Heart right ventricle (tissue), 16 donors: ENCODE data around the gene ASB10. TPM values are rescaled to one million over a fixed set of nuclear protein-coding genes. Genes with fewer than 3 reads are reported as not detected.

Experiments
- ATAC-seq, 8 donors: fragments of 200-7000 bp; cut with Tn5 transposase; one replicate each; pipeline ENCODE4 v1.9.1; 2020; ENCODE audit warnings: mild to moderate bottlenecking in 8 of 8, moderate library complexity in 8 of 8, moderate number of reproducible peaks in 1 of 8
- DNase-seq, 2 donors: peaks; one replicate each; pipeline ENCODE4 v3.0.0-alpha.2; 2020
- H3K27ac ChIP-seq, 10 donors: fragments of 200-600 bp; sonication (generic) in 2 of 10; one replicate each; pipeline versions ENCODE4 v1.5.0 to v1.8.0; 2020 to 2022; ENCODE audit warnings: mild to moderate bottlenecking in 3 of 10
- H3K27me3 ChIP-seq, 7 donors: fragments of 200-600 bp; one replicate each; pipeline ENCODE4 v1.8.0; 2021 to 2022; ENCODE audit warnings: mild to moderate bottlenecking in 2 of 7
- H3K36me3 ChIP-seq, 9 donors: fragments of 200-600 bp; sonication (generic) in 1 of 9; one replicate each; pipeline versions ENCODE4 v1.5.0 to v1.8.0; 2020 to 2022; ENCODE audit warnings: mild to moderate bottlenecking in 2 of 9
- H3K4me1 ChIP-seq, 9 donors: fragments of 200-600 bp; sonication (generic) in 1 of 9; one replicate each; pipeline versions ENCODE4 v1.5.0 to v1.8.0; 2020 to 2022; ENCODE audit warnings: mild to moderate bottlenecking in 4 of 9
- H3K4me3 ChIP-seq, 10 donors: fragments of 200-600 bp; sonication (generic) in 2 of 10; one replicate each; pipeline versions ENCODE4 v1.5.0 to v1.8.0; 2020 to 2022; ENCODE audit warnings: mild to moderate bottlenecking in 7 of 10, moderate library complexity in 2 of 10
- H3K9me3 ChIP-seq, 11 donors: fragments of 200-600 bp in 10 of 11; sonication (generic) in 2 of 11; one replicate each; pipeline versions ENCODE4 v1.5.0 to v1.8.0; 2013 to 2022; ENCODE audit warnings: mild to moderate bottlenecking in 2 of 11, control low read depth in 1 of 11, moderate library complexity in 1 of 11
- CTCF ChIP-seq, 9 donors: fragments of 200-600 bp; sonication (generic) in 2 of 9; IDR thresholded peaks; one replicate each; pipeline versions ENCODE4 v1.5.0 to v1.8.0; 2021 to 2022; ENCODE audit warnings: antibody characterized with exemption in 9 of 9, mild to moderate bottlenecking in 5 of 9, moderate library complexity in 1 of 9
- WGBS, 2 donors: extraction: QIAGEN DNeasy Blood & Tissue Kit; methylation state at CpG; one replicate each; pipeline ENCODE4 v1.1.7; 2013; ENCODE audit warnings: inconsistent platforms in 1 of 2; 5-methylcytosine and 5-hydroxymethylcytosine counted together
- intact Hi-C, 10 donors: fragments of 100-400 bp; cut with DNase I; formaldehyde crosslinking; loops; one replicate each; pipeline versions ENCODE4 v1.11.1 to v1.14.2; 2022
- polyA plus RNA-seq, 2 donors: library from polyadenylated mRNA; stranded (reverse); fragments of 200-250 nt; gene quantifications; one replicate each; pipeline ENCODE4 v1.2.3, GENCODE V29; 2013
- total RNA-seq, 10 donors: library from RNA; stranded (reverse); fragmentation: NEBNext Ultra II Directional in 3 of 10; extraction: Animal tissue kit (Norgen Biotek cat#: 25700) in 3 of 10; gene quantifications; one replicate each; pipeline versions ENCODE4 v1.2.1 to v1.2.4, GENCODE V29; 2021 to 2023
- donor health status: Arrhythmogenic right ventricular cardiomyopathy.
- donor health status: ischemic (EF 13 %, LVEDD 7.1; RV severe dilation, severe dysfunction).
- donor health status: healthy with polysubstance abuse.
- donor health status: DM: no; HTN: yes; CAD: no.
- donor health status: DM: no; HTN: no; CAD: no.
- donor health status: ischemic (EF 25% LVEDD 6.9; RV normal size, moderate dysfunction).
- donor health status: ischemic (EF 25% LVEDD 5.7; RV mildly dilated, moderate dysfunction).
- donor health status: healthy.
- donor health status: DM: yes; HTN: yes; CAD: no.
- donor health status: Ischemic cardiomyopathy.
- donor health status: ischemic (EF 35%, LVEDD 5.7; RV mildly dilated, moderate dysfunction).
- donor health status: nonischemic (EF 11% LVEDD 7.7; RV severe dilation, severe dysfunction).
- donor health status: DM: yes; HTN: yes; CAD: no.
- donor health status: PGD.
- donor health status: ischemic (EF 29% LVEDD 5.4; RV normal size, mild dysfunction).
- donor health status: nonischemic (EF 23%, LVEDD 6.1; RV moderate dilation, normal function).

Gene ASB10
- total and polyA plus RNA-seq, 12 donors = 7.2 to 63.4 (median 29.1) TPM

GRCh38 chr7:151195616-151196450 is 8.8 kb upstream of the ASB10 start:
- no peak for DNase-seq
- Histone ChIP-seq H3K4me1 (peaks cover 0 to 8% (median 0%) of the 10 kb centered on the region in 9 donors), H3K9me3 (no peaks in the 10 kb centered on the region), H3K36me3 (no peaks in the 10 kb centered on the region), H3K4me3 (no peak overlapping the region), H3K27ac (no peak overlapping the region), H3K27me3 (peaks cover 0 to 18% (median 5%) of the 10 kb centered on the region in 7 donors)
- ATAC-seq = no peak
- intact Hi-C loops = no loop called here
- WGBS, 2 donors = 59 to 65% methylated on average over 18 to 19 of the region's 19 CpGs
- no peak for TF ChIP-seq CTCF (IDR thresholded peaks at IDR 0.05)

- DNase-seq (no peak), ATAC-seq (no peak)
- 75 to 86% methylated on average over 7 of the region's 7 CpGs for WGBS, 2 donors
- no peak for TF ChIP-seq CTCF (IDR thresholded peaks at IDR 0.05)
- Histone ChIP-seq H3K27ac (no peak overlapping the region), H3K4me1 (no peaks in the 10 kb centered on the region), H3K36me3 (no peaks in the 10 kb centered on the region), H3K27me3 (peaks cover 0 to 12% (median 3%) of the 10 kb centered on the region in 7 donors), H3K9me3 (no peaks in the 10 kb centered on the region), H3K4me3 (no peak overlapping the region)
- intact Hi-C loops = no loop called here
Measured at GRCh38 chr7:151194188-151194587, 7.1 kb upstream of the ASB10 start.

- ATAC-seq (peak in 1 of 8 donors; percentile 34), DNase-seq (no peak)
- Histone ChIP-seq H3K9me3 (no peaks in the 10 kb centered on the region), H3K27ac (no peak overlapping the region), H3K4me1 (peaks cover 0 to 3% (median 0%) of the 10 kb centered on the region in 9 donors), H3K36me3 (no peaks in the 10 kb centered on the region), H3K4me3 (no peak overlapping the region), H3K27me3 (peaks cover 0 to 12% (median 0%) of the 10 kb centered on the region in 7 donors)
- TF ChIP-seq CTCF (IDR thresholded peaks at IDR 0.05) = no peak
- intact Hi-C loops = no loop called here
- WGBS, 2 donors = 94% methylated on average over 14 of the region's 14 CpGs
Measured at GRCh38 chr7:151193203-151193978, 6.3 kb upstream of the ASB10 start.

GRCh38 chr7:151192002-151192539 is 5.0 kb upstream of the ASB10 start:
- Histone ChIP-seq H3K4me1 (peaks cover 0 to 15% (median 0%) of the 10 kb centered on the region in 9 donors), H3K4me3 (no peak overlapping the region), H3K36me3 (no peaks in the 10 kb centered on the region), H3K9me3 (no peaks in the 10 kb centered on the region), H3K27ac (no peak overlapping the region), H3K27me3 (peaks cover 0 to 12% (median 0%) of the 10 kb centered on the region in 7 donors)
- ATAC-seq = no peak
- intact Hi-C loops = no loop called here
- no peak for DNase-seq
- WGBS, 2 donors = 94 to 98% methylated on average over 23 of the region's 23 CpGs
- TF ChIP-seq CTCF (IDR thresholded peaks at IDR 0.05) = no peak
